HG02678 (cell line): ENCODE data around the gene CLEC3B.
"Not testable (repeated sequence)": the region's sequence is repeated elsewhere in the genome, so short reads cannot be mapped to it uniquely, and the experiment has no call there.

Experiments used
- ATAC-seq: cut with Tn5 transposase; IDR thresholded peaks from one replicate; pipeline ENCODE4 v1.9.1; 2021; ENCODE audit warnings: mild to moderate bottlenecking, moderate library complexity; ENCODE audit not compliant: unreplicated experiment

Gene CLEC3B

GRCh38 chr3:45026038-45026437 is at the start of gene CLEC3B:
TSS of gene CLEC3B (plus strand) at chr3:45026303. CDS start at chr3:45026363, 60 bp downstream.
- no peak for ATAC-seq

GRCh38 chr3:44981220-44981619 is 44.9 kb upstream of the CLEC3B start:
- ATAC-seq = no peak

GRCh38 chr3:44981751-44982150 is 44.4 kb upstream of the CLEC3B start:
- ATAC-seq = no peak

GRCh38 chr3:44982817-44983216 is 43.3 kb upstream of the CLEC3B start:
- no peak for ATAC-seq

- no peak for ATAC-seq
Measured at GRCh38 chr3:44983484-44983941, 42.6 kb upstream of the CLEC3B start.

- no peak for ATAC-seq
Measured at GRCh38 chr3:44984335-44984734, 41.8 kb upstream of the CLEC3B start.

- ATAC-seq = not testable (repeated sequence)
Measured at GRCh38 chr3:44986330-44986729, 39.8 kb upstream of the CLEC3B start.

GRCh38 chr3:44987332-44987731 is 38.8 kb upstream of the CLEC3B start:
- no peak for ATAC-seq

GRCh38 chr3:44988073-44988472 is 38.0 kb upstream of the CLEC3B start:
- no peak for ATAC-seq

GRCh38 chr3:44989141-44989540 is 37.0 kb upstream of the CLEC3B start:
- ATAC-seq = no peak

- no peak for ATAC-seq
Measured at GRCh38 chr3:44989636-44990373, 36.3 kb upstream of the CLEC3B start.

GRCh38 chr3:44991326-44991725 is 34.8 kb upstream of the CLEC3B start:
- no peak for ATAC-seq

- no peak for ATAC-seq
Measured at GRCh38 chr3:44992555-44993470, 33.3 kb upstream of the CLEC3B start.

- ATAC-seq = no peak
Measured at GRCh38 chr3:44993471-44994205, 32.5 kb upstream of the CLEC3B start.

GRCh38 chr3:44995142-44995770 is 30.8 kb upstream of the CLEC3B start:
- no peak for ATAC-seq

GRCh38 chr3:44996556-44996969 is 29.5 kb upstream of the CLEC3B start:
- ATAC-seq = peak; percentile 61

GRCh38 chr3:44999782-45000181 is 26.3 kb upstream of the CLEC3B start:
- no peak for ATAC-seq

GRCh38 chr3:45000823-45001222 is 25.3 kb upstream of the CLEC3B start:
- ATAC-seq = no peak

- no peak for ATAC-seq
Measured at GRCh38 chr3:45001738-45002137, 24.4 kb upstream of the CLEC3B start.

- ATAC-seq = no peak
Measured at GRCh38 chr3:45002139-45002660, 23.9 kb upstream of the CLEC3B start.
